Neural progenitor cell (in vitro differentiated cells): ENCODE measurements around the gene ZBTB42. TPM values are rescaled to one million over a fixed set of nuclear protein-coding genes. Genes with fewer than 3 reads are reported as not detected.
A peak's percentile ranks its signal among the peaks of the same experiment; 100 is the strongest.

Experiments
- DNase-seq: peaks from one replicate; pipeline ENCODE4 v3.0.0-alpha.2; 2016; ENCODE audit warnings: low spot score
- H2AFZ ChIP-seq: fragments of 200-600 bp; sonication (generic); replicated peaks from 2 replicates; pipeline ENCODE4 v1.6.1; 2016; ENCODE audit warnings: antibody characterized with exemption
- H3F3A ChIP-seq: fragments of 200-600 bp; sonication (generic); 2 replicates; pipeline ENCODE4 v1.6.1; 2016; ENCODE audit warnings: antibody characterized with exemption, low read depth
- H3K27ac ChIP-seq: fragments of 200-600 bp; sonication (generic); 2 replicates; pipeline ENCODE4 v1.5.1; 2016; ENCODE audit warnings: mild to moderate bottlenecking
- H3K27me3 ChIP-seq: fragments of 200-600 bp; sonication (generic); 2 replicates; pipeline ENCODE4 v1.6.1; 2016; ENCODE audit warnings: mild to moderate bottlenecking, moderate library complexity
- H3K36me3 ChIP-seq: fragments of 200-600 bp; sonication (generic); 2 replicates; pipeline ENCODE4 v1.5.1; 2016
- H3K4me1 ChIP-seq: fragments of 200-600 bp; sonication (generic); 2 replicates; pipeline ENCODE4 v1.6.1; 2016; ENCODE audit warnings: mixed run types
- H3K4me2 ChIP-seq: fragments of 200-600 bp; sonication (generic); 2 replicates; pipeline ENCODE4 v1.6.1; 2016
- H3K4me3 ChIP-seq: fragments of 200-600 bp; sonication (generic); 2 replicates; pipeline ENCODE4 v1.5.1; 2016
- H3K79me2 ChIP-seq: fragments of 200-600 bp; sonication (generic); 2 replicates; pipeline ENCODE4 v1.6.1; 2016; ENCODE audit warnings: low read depth
- H3K9ac ChIP-seq: fragments of 200-600 bp; sonication (generic); 2 replicates; pipeline ENCODE4 v1.6.1; 2016
- H3K9me3 ChIP-seq: fragments of 200-600 bp; sonication (generic); 2 replicates; pipeline ENCODE4 v1.5.1; 2016; ENCODE audit warnings: low read depth
- H4K20me1 ChIP-seq: fragments of 200-600 bp; sonication (generic); 2 replicates; pipeline ENCODE4 v1.6.1; 2016; ENCODE audit warnings: low read depth
- H3K27ac Mint-ChIP-seq: 3 replicates; pipeline ENCODE4 v1.8.0; 2021; ENCODE audit warnings: mixed read lengths
- H3K27me3 Mint-ChIP-seq: 2 replicates; pipeline ENCODE4 v1.8.0; 2022; ENCODE audit warnings: low read depth, mild to moderate bottlenecking, inconsistent platforms, moderate library complexity, mixed read lengths; ENCODE audit not compliant: insufficient read depth
- H3K36me3 Mint-ChIP-seq: 3 replicates; pipeline ENCODE4 v1.8.0; 2021; ENCODE audit warnings: mixed read lengths
- H3K4me1 Mint-ChIP-seq: 3 replicates; pipeline ENCODE4 v1.8.0; 2021; ENCODE audit warnings: mixed read lengths
- H3K4me3 Mint-ChIP-seq: 3 replicates; pipeline ENCODE4 v1.8.0; 2021; ENCODE audit warnings: mild to moderate bottlenecking, moderate library complexity, mixed read lengths
- H3K9me3 Mint-ChIP-seq: 3 replicates; pipeline ENCODE4 v1.8.0; 2020; ENCODE audit warnings: mixed read lengths
- CTCF ChIP-seq: fragments of 200-600 bp; sonication (generic); IDR thresholded peaks from 2 replicates; pipeline ENCODE4 v1.5.1; 2017; ENCODE audit warnings: antibody characterized with exemption, mild to moderate bottlenecking
- EZH2 ChIP-seq: fragments of 200-600 bp; sonication (generic); IDR thresholded peaks from 2 replicates; pipeline ENCODE4 v1.6.1; 2017; ENCODE audit warnings: antibody characterized with exemption, mild to moderate bottlenecking, moderate library complexity
- EZH2phosphoT487 ChIP-seq: fragments of 200-600 bp; sonication (generic); IDR thresholded peaks from 2 replicates; pipeline ENCODE4 v1.6.1; 2017; ENCODE audit warnings: antibody characterized with exemption
- total RNA-seq: library from RNA; depleted of rRNA; stranded (reverse); fragments of >200 nt; gene quantifications from 2 replicates; pipeline ENCODE4 v1.2.3, GENCODE V29; 2015; ENCODE audit warnings: low replicate concordance

The ZBTB42 gene
- total RNA-seq, 1 donor from 2014 or later, result 0.41 TPM

DNA sequence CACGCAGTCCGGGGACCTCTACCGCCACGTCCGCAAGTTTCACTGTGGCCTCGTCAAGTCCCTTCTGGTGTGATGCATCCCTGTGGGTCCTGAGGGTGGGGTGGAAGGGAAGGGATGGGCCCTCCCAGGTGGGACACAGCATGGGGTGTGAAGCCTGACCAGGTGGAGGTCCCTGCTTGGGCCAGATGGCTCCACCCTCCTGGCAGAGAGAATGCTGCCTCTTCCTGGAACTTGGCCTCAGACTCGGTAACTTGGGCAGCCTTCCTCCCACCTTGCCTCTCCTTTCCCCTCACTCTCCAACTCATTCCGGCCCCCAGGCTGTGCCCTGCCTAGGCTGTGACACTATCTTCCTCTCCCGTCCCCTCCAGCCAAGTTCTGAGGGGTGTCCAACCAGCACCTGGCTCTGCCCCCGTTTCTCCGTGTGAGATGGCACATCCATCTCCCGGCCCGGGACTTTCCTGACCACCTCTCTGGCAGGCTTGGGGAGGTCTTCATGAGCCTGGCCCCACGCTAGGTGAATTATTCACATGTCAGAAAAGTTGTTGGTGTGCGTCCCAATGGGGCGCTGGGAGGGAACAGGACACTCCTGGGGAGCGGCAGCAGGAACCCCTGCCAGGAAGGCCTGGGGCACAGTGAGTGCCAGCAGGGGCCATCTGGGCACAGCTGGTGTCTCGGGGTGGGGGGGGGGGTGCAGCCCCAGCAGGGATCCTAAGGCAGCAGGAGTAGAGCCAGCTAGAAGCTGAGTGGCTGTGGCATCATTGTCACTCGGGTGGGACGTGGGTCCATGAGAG, 1.7 kb downstream of the ZBTB42 start:
- Mint-ChIP-seq H3K4me1 (peaks cover 15% of the 10 kb centered on the region), H3K27me3 (peaks cover 35% of the 10 kb centered on the region), H3K4me3 (peak overlapping the region; percentile 71), H3K9me3 (peaks cover 2% of the 10 kb centered on the region), H3K27ac (no peak overlapping the region), H3K36me3 (no peaks in the 10 kb centered on the region)
- peaks cover 19% of the 10 kb centered on the region for H3F3A ChIP-seq
- H4K20me1 ChIP-seq, result peaks cover 14% of the 10 kb centered on the region
- H2AFZ ChIP-seq, result no peak overlapping the region
- no peaks in the 10 kb centered on the region for H3K36me3 ChIP-seq
- H3K4me1 ChIP-seq, result peaks cover under 1% of the 10 kb centered on the region
- H3K4me3 ChIP-seq, result no peak overlapping the region
- peaks cover 62% of the 10 kb centered on the region for H3K27me3 ChIP-seq
- TF ChIP-seq EZH2phosphoT487, result no peak
- TF ChIP-seq CTCF, result no peak
- no peak for TF ChIP-seq EZH2
- H3K9me3 ChIP-seq, result no peaks in the 10 kb centered on the region
- H3K4me2 ChIP-seq, result no peak overlapping the region
- no peak overlapping the region for H3K27ac ChIP-seq
- H3K79me2 ChIP-seq, result no peaks in the 10 kb centered on the region
- no peak overlapping the region for H3K9ac ChIP-seq
- no peak for DNase-seq

DNA sequence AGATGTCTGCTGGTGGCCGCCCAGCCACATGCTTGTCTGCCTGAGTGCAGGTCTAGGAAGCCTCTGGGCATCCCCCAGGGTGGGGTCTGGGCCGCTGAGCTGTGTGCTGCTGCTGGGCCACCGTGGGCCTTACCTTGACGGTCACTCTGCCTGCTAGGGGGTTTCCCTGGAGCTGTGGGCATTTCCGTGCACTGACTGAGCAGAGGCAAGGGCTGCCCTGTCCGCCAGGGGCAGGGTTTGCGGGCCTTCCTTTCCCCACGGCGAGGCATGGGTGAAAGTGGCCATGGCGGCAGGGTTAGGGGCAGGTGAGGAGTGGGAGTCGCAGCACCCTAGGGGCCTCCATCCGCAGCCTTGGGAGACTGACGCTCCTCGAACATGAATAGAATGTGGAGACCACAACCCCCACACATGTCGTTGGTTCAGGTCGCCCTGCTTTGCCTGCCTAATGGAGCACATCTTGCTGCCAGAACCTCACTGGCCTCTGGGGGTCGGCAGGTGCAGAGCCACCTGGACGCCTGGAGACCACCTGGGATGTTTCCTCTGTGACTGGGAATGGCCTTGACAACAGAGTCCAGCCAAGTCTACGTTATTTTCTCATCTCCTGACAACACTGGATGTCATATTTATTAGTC, 2.5 kb downstream of the ZBTB42 start:
- TF ChIP-seq EZH2 (no peak), EZH2phosphoT487 (no peak), CTCF (no peak)
- Mint-ChIP-seq H3K9me3 (peaks cover 2% of the 10 kb centered on the region), H3K27me3 (peaks cover 34% of the 10 kb centered on the region), H3K4me1 (peaks cover 15% of the 10 kb centered on the region), H3K4me3 (no peak overlapping the region), H3K36me3 (no peaks in the 10 kb centered on the region), H3K27ac (no peak overlapping the region)
- Histone ChIP-seq H2AFZ (no peak overlapping the region), H3K27ac (no peak overlapping the region), H3K79me2 (no peaks in the 10 kb centered on the region), H3K9ac (no peak overlapping the region), H4K20me1 (peaks cover 14% of the 10 kb centered on the region), H3K4me2 (no peak overlapping the region), H3K9me3 (no peaks in the 10 kb centered on the region), H3K4me1 (no peaks in the 10 kb centered on the region), H3K27me3 (peaks cover 54% of the 10 kb centered on the region), H3K36me3 (no peaks in the 10 kb centered on the region), H3F3A (peaks cover 18% of the 10 kb centered on the region), H3K4me3 (no peak overlapping the region)
- DNase-seq, result no peak

GRCh38 chr14:104803912-104804410, 3.1 kb downstream of the ZBTB42 start:
- no peak overlapping the region for H3K9ac ChIP-seq
- no peaks in the 10 kb centered on the region for H3K9me3 ChIP-seq
- H3K4me1 ChIP-seq, result no peaks in the 10 kb centered on the region
- Mint-ChIP-seq H3K27ac (no peak overlapping the region), H3K9me3 (peaks cover 2% of the 10 kb centered on the region), H3K27me3 (peaks cover 29% of the 10 kb centered on the region), H3K4me3 (no peak overlapping the region), H3K4me1 (peaks cover 14% of the 10 kb centered on the region), H3K36me3 (no peaks in the 10 kb centered on the region)
- no peaks in the 10 kb centered on the region for H3K36me3 ChIP-seq
- peaks cover 48% of the 10 kb centered on the region for H3K27me3 ChIP-seq
- H3K27ac ChIP-seq, result no peak overlapping the region
- DNase-seq, result no peak
- no peak overlapping the region for H3K4me2 ChIP-seq
- TF ChIP-seq EZH2phosphoT487, result no peak
- H3K4me3 ChIP-seq, result no peak overlapping the region
- peaks cover 14% of the 10 kb centered on the region for H4K20me1 ChIP-seq
- H3F3A ChIP-seq, result peaks cover 16% of the 10 kb centered on the region
- H2AFZ ChIP-seq, result no peak overlapping the region
- H3K79me2 ChIP-seq, result no peaks in the 10 kb centered on the region
